ENCODE data around the gene ZFHX3. TPM values are rescaled to one million over a fixed set of nuclear protein-coding genes. Genes with fewer than 3 reads are reported as not detected.

ZFHX3 gene
- total RNA-seq, 1 donor from 2014 or later, result 40.1 TPM

- H3K4me3 Mint-ChIP-seq, result no peak overlapping the region
- H3K4me1 Mint-ChIP-seq, result peaks cover 68% of the 10 kb centered on the region
Measured at GRCh38 chr16:72925631-72925979, 122.3 kb downstream of the ZFHX3 start.

GRCh38 chr16:72924927-72925630 lies 122.8 kb downstream of the ZFHX3 start:
- no peaks in the 10 kb centered on the region for H3K9me3 Mint-ChIP-seq
- TF ChIP-seq CTCF (conservative IDR thresholded peaks at IDR 0.05), result no peak
- H3K4me1 Mint-ChIP-seq, result peaks cover 63% of the 10 kb centered on the region
- peaks cover 5% of the 10 kb centered on the region for H3K36me3 Mint-ChIP-seq (ENCODE audit: low read depth)
- no peak for DNase-seq (ENCODE audit: low read depth, low spot score)
- H3K27me3 Mint-ChIP-seq (ENCODE audit: low read depth), result no peaks in the 10 kb centered on the region
- H3K4me3 Mint-ChIP-seq, result no peak overlapping the region
- H3K27ac Mint-ChIP-seq (ENCODE audit: unreplicated experiment), result no peak overlapping the region

More at GRCh38 chr16:72925631-72925979, 122.3 kb downstream of the ZFHX3 start:
- DNase-seq (ENCODE audit: low read depth, low spot score), result no peak
- Mint-ChIP-seq H3K36me3 (ENCODE audit: low read depth) (peaks cover 5% of the 10 kb centered on the region), H3K27ac (ENCODE audit: unreplicated experiment) (no peak overlapping the region), H3K9me3 (no peaks in the 10 kb centered on the region), H3K27me3 (ENCODE audit: low read depth) (no peaks in the 10 kb centered on the region)
- TF ChIP-seq CTCF (conservative IDR thresholded peaks at IDR 0.05), result no peak

GRCh38 chr16:72924537-72924926 lies 123.4 kb downstream of the ZFHX3 start:
- Mint-ChIP-seq H3K27ac (ENCODE audit: unreplicated experiment) (no peak overlapping the region), H3K36me3 (ENCODE audit: low read depth) (peaks cover 5% of the 10 kb centered on the region), H3K9me3 (no peaks in the 10 kb centered on the region), H3K27me3 (ENCODE audit: low read depth) (no peaks in the 10 kb centered on the region), H3K4me3 (no peak overlapping the region), H3K4me1 (peaks cover 61% of the 10 kb centered on the region)
- TF ChIP-seq CTCF (conservative IDR thresholded peaks at IDR 0.05), result no peak
- no peak for DNase-seq (ENCODE audit: low read depth, low spot score)

- H3K4me1 Mint-ChIP-seq, result peaks cover 56% of the 10 kb centered on the region
- DNase-seq (ENCODE audit: low read depth, low spot score), result no peak
- H3K27me3 Mint-ChIP-seq (ENCODE audit: low read depth), result no peaks in the 10 kb centered on the region
- no peak overlapping the region for H3K27ac Mint-ChIP-seq (ENCODE audit: unreplicated experiment)
- no peaks in the 10 kb centered on the region for H3K9me3 Mint-ChIP-seq
- no peak overlapping the region for H3K4me3 Mint-ChIP-seq
- peaks cover 5% of the 10 kb centered on the region for H3K36me3 Mint-ChIP-seq (ENCODE audit: low read depth)
- TF ChIP-seq CTCF (conservative IDR thresholded peaks at IDR 0.05), result no peak
Measured at GRCh38 chr16:72923757-72924156, 124.2 kb downstream of the ZFHX3 start.

- peaks cover 57% of the 10 kb centered on the region for H3K4me1 Mint-ChIP-seq
- no peak overlapping the region for H3K27ac Mint-ChIP-seq (ENCODE audit: unreplicated experiment)
- peaks cover 5% of the 10 kb centered on the region for H3K36me3 Mint-ChIP-seq (ENCODE audit: low read depth)
- DNase-seq (ENCODE audit: low read depth, low spot score), result no peak
- TF ChIP-seq CTCF (conservative IDR thresholded peaks at IDR 0.05), result no peak
- H3K27me3 Mint-ChIP-seq (ENCODE audit: low read depth), result no peaks in the 10 kb centered on the region
- H3K4me3 Mint-ChIP-seq, result no peak overlapping the region
- H3K9me3 Mint-ChIP-seq, result no peaks in the 10 kb centered on the region
Measured at GRCh38 chr16:72922714-72923113, 125.2 kb downstream of the ZFHX3 start.
